Loucy (cell line): ENCODE results near the gene MAP1LC3A.

Experiments used
- H2AFZ ChIP-seq: fragments of 200-600 bp; sonication (generic); 2 replicates; pipeline ENCODE4 v1.6.0; 2016; ENCODE audit warnings: antibody characterized with exemption, mild to moderate bottlenecking, low read length, moderate library complexity
- H3F3A ChIP-seq: fragments of 200-600 bp; 2 replicates; pipeline ENCODE4 v1.6.0; 2016; ENCODE audit warnings: antibody characterized with exemption, low read depth, mild to moderate bottlenecking
- H3K27me3 ChIP-seq: fragments of 200-600 bp; sonication (generic); 2 replicates; pipeline ENCODE4 v1.6.1; 2014; ENCODE audit warnings: low read length, mild to moderate bottlenecking; ENCODE audit not compliant: insufficient read depth, poor library complexity, severe bottlenecking
- H3K36me3 ChIP-seq: fragments of 200-600 bp; sonication (generic); 2 replicates; pipeline ENCODE4 v1.6.1; 2016; ENCODE audit warnings: low read length; ENCODE audit not compliant: insufficient read depth
- H3K4me1 ChIP-seq: fragments of 200-600 bp; sonication (generic); 2 replicates; pipeline ENCODE4 v1.5.1; 2014; ENCODE audit warnings: low read length, mild to moderate bottlenecking; ENCODE audit not compliant: insufficient read depth, poor library complexity, severe bottlenecking
- H3K4me2 ChIP-seq: fragments of 200-600 bp; sonication (generic); 2 replicates; pipeline ENCODE4 v1.6.0; 2014; ENCODE audit warnings: antibody characterized with exemption, low read length, low read depth, mild to moderate bottlenecking; ENCODE audit not compliant: poor library complexity, severe bottlenecking
- H3K4me3 ChIP-seq: fragments of 200-600 bp; sonication (generic); 2 replicates; pipeline ENCODE4 v1.5.1; 2014; ENCODE audit warnings: low read length, mild to moderate bottlenecking, mixed read lengths; ENCODE audit not compliant: poor library complexity, severe bottlenecking
- H3K79me2 ChIP-seq: fragments of 200-600 bp; sonication (generic); 2 replicates; pipeline ENCODE4 v1.6.1; 2014; ENCODE audit warnings: low read length; ENCODE audit not compliant: insufficient read depth
- H3K9ac ChIP-seq: fragments of 200-600 bp; sonication (generic); 2 replicates; pipeline ENCODE4 v1.6.0; 2014; ENCODE audit warnings: mild to moderate bottlenecking, low read depth, low read length, moderate library complexity; ENCODE audit not compliant: poor library complexity, severe bottlenecking
- H3K9me2 ChIP-seq: fragments of 200-600 bp; sonication (generic); replicated peaks from 2 replicates; pipeline ENCODE4 v1.6.1; 2016; ENCODE audit warnings: low read depth, low read length, mixed read lengths
- H3K9me3 ChIP-seq: fragments of 200-600 bp; sonication (generic); 2 replicates; pipeline ENCODE4 v1.6.1; 2014; ENCODE audit warnings: mild to moderate bottlenecking, antibody characterized with exemption, low read length, low read depth; ENCODE audit not compliant: insufficient read depth
- H4K20me1 ChIP-seq: fragments of 200-600 bp; sonication (generic); 2 replicates; pipeline ENCODE4 v1.6.0; 2014; ENCODE audit warnings: antibody characterized with exemption, low read length, mild to moderate bottlenecking; ENCODE audit not compliant: insufficient read depth, poor library complexity, severe bottlenecking
- CTCF ChIP-seq: fragments of 200-600 bp; sonication (generic); conservative IDR thresholded peaks from 2 replicates; pipeline ENCODE4 v1.5.1; 2014; ENCODE audit warnings: mild to moderate bottlenecking, antibody characterized with exemption, low read length
- EZH2phosphoT487 ChIP-seq: fragments of 200-600 bp; IDR thresholded peaks from 2 replicates; pipeline ENCODE4 v1.6.1; 2018; ENCODE audit warnings: antibody characterized with exemption, mild to moderate bottlenecking, moderate library complexity, borderline replicate concordance

The MAP1LC3A gene

GRCh38 chr20:34514897-34515483 is 43.5 kb upstream of the MAP1LC3A start:
- H3K27me3 ChIP-seq, result no peaks in the 10 kb centered on the region
- H3K4me3 ChIP-seq, result peak overlapping the region; percentile 83
- H3K9me3 ChIP-seq, result no peaks in the 10 kb centered on the region
- H3K36me3 ChIP-seq, result peaks cover 10% of the 10 kb centered on the region; the same call in 1 of the 2 replicates
- H3K9me2 ChIP-seq, result no peaks in the 10 kb centered on the region
- peaks cover 41% of the 10 kb centered on the region for H3K79me2 ChIP-seq
- peak overlapping the region; percentile 97 for H3K4me2 ChIP-seq
- TF ChIP-seq EZH2phosphoT487, result no peak
- TF ChIP-seq CTCF, result no peak
- H3K4me1 ChIP-seq, result peaks cover 29% of the 10 kb centered on the region
- H4K20me1 ChIP-seq, result peaks cover 24% of the 10 kb centered on the region
- H3F3A ChIP-seq, result no peaks in the 10 kb centered on the region
- H3K9ac ChIP-seq, result peak overlapping the region; percentile 83
- peak overlapping the region; percentile 80 for H2AFZ ChIP-seq

GRCh38 chr20:34515484-34516246 is 42.9 kb upstream of the MAP1LC3A start:
- Histone ChIP-seq H3K27me3 (no peaks in the 10 kb centered on the region), H3K36me3 (peaks cover 8% of the 10 kb centered on the region; the same call in 1 of the 2 replicates), H3K4me1 (peaks cover 29% of the 10 kb centered on the region), H3K9ac (peak overlapping the region; percentile 83), H3K4me3 (peak overlapping the region; percentile 83), H2AFZ (peak overlapping the region; percentile 99), H3F3A (no peaks in the 10 kb centered on the region), H4K20me1 (peaks cover 24% of the 10 kb centered on the region), H3K4me2 (peak overlapping the region; percentile 97), H3K79me2 (peaks cover 47% of the 10 kb centered on the region), H3K9me2 (no peaks in the 10 kb centered on the region), H3K9me3 (no peaks in the 10 kb centered on the region)
- TF ChIP-seq CTCF (no peak), EZH2phosphoT487 (no peak)

- H3K9me2 ChIP-seq, result no peaks in the 10 kb centered on the region
- H4K20me1 ChIP-seq, result peaks cover 24% of the 10 kb centered on the region
- no peaks in the 10 kb centered on the region for H3F3A ChIP-seq
- TF ChIP-seq CTCF (no peak), EZH2phosphoT487 (no peak)
- H3K9ac ChIP-seq, result peak within 1 kb of the TSS; percentile 83
- no peaks in the 10 kb centered on the region for H3K9me3 ChIP-seq
- H3K4me1 ChIP-seq, result peaks cover 29% of the 10 kb centered on the region
- H3K27me3 ChIP-seq, result no peaks in the 10 kb centered on the region
- H3K4me3 ChIP-seq, result peak within 1 kb of the TSS; percentile 83
- H3K4me2 ChIP-seq, result peak within 1 kb of the TSS; percentile 97
- H3K36me3 ChIP-seq, result no peaks in the 10 kb centered on the region
- peaks cover 56% of the 10 kb centered on the region for H3K79me2 ChIP-seq
- peak within 1 kb of the TSS; percentile 99 for H2AFZ ChIP-seq
These were observed 42.0 kb upstream of the MAP1LC3A start, which contains the start of gene DYNLRB1 for GRCh38 chr20:34516247-34517113. Gene DYNLRB1, plus strand, starts transcription at chr20:34516422. Its CDS starts 37 bp downstream, at chr20:34516459.
